PC-3 (cell line): ENCODE measurements around the gene ATP1B1. TPM values are rescaled to one million over a fixed set of nuclear protein-coding genes. Genes with fewer than 3 reads are reported as not detected.

Experiments used
- ATAC-seq: fragments of 200-7000 bp; cut with Tn5 transposase; 2 replicates; pipeline ENCODE4 v1.9.1; 2020; ENCODE audit warnings: mild to moderate bottlenecking, moderate library complexity
- BruUV-seq: library from RNA; stranded (reverse); fragments of 400-500 nt; replicated peaks from 2 replicates; lab custom pipeline; 2021; lab: Mats Ljungman, UMichigan
- CTCF ChIA-PET: fragments of 300-600 bp; sonication (Branson Sonifier 250); formaldehyde crosslinking; loops from one replicate; lab custom pipeline; 2022; ENCODE audit warnings: antibody characterized with exemption; lab: Charles Lee
- POLR2A ChIA-PET: fragments of 300-600 bp; sonication (Branson Sonifier 250); formaldehyde crosslinking; loops from one replicate; lab custom pipeline; 2022; ENCODE audit warnings: antibody characterized with exemption; ENCODE audit not compliant: unreplicated experiment; lab: Charles Lee
- DNase-seq: peaks from one replicate; pipeline ENCODE4 v3.0.0-alpha.2; 2015
- H2AFZ ChIP-seq: fragments of 300-600 bp; sonication (generic); 2 replicates; pipeline ENCODE4 v1.6.0; 2016; ENCODE audit warnings: antibody characterized with exemption, low read length
- H3F3A ChIP-seq: fragments of 300-600 bp; sonication (generic); one replicate; pipeline ENCODE4 v1.6.0; 2017; ENCODE audit warnings: antibody characterized with exemption, low read length, control low read depth, mild to moderate bottlenecking; ENCODE audit not compliant: unreplicated experiment
- H3K27ac ChIP-seq: fragments of 300-600 bp; sonication (generic); 2 replicates; pipeline ENCODE4 v1.5.1; 2016; ENCODE audit warnings: mild to moderate bottlenecking, low read length
- H3K27me3 ChIP-seq: fragments of 300-600 bp; sonication (generic); 2 replicates; pipeline ENCODE4 v1.6.1; 2016; ENCODE audit warnings: low read length, mixed read lengths
- H3K36me3 ChIP-seq: fragments of 300-600 bp; sonication (generic); 2 replicates; pipeline ENCODE4 v1.6.1; 2016; ENCODE audit warnings: low read depth, mixed run types, low read length, mixed read lengths
- H3K4me1 ChIP-seq: fragments of 300-600 bp; sonication (generic); 2 replicates; pipeline ENCODE4 v1.5.1; 2016; ENCODE audit warnings: low read length; ENCODE audit not compliant: insufficient read depth
- H3K4me2 ChIP-seq: fragments of 300-600 bp; sonication (generic); 2 replicates; pipeline ENCODE4 v1.6.0; 2016; ENCODE audit warnings: low read length
- H3K4me3 ChIP-seq: fragments of 300-600 bp; sonication (generic); 2 replicates; pipeline ENCODE4 v1.5.1; 2016; ENCODE audit warnings: mild to moderate bottlenecking, low read length, mixed read lengths
- H3K79me2 ChIP-seq: fragments of 300-600 bp; sonication (generic); 2 replicates; pipeline ENCODE4 v1.6.1; 2017; ENCODE audit warnings: low read length, mixed read lengths
- H3K9ac ChIP-seq: fragments of 300-600 bp; sonication (generic); 2 replicates; pipeline ENCODE4 v1.6.0; 2016; ENCODE audit warnings: mild to moderate bottlenecking, low read length
- H3K9me2 ChIP-seq: fragments of 300-600 bp; sonication (generic); replicated peaks from 2 replicates; pipeline ENCODE4 v1.6.1; 2016; ENCODE audit warnings: mixed run types, low read length, mixed read lengths
- H3K9me3 ChIP-seq: fragments of 300-600 bp; sonication (generic); 2 replicates; pipeline ENCODE4 v1.6.1; 2016; ENCODE audit warnings: low read length, mixed read lengths
- H4K20me1 ChIP-seq: fragments of 300-600 bp; sonication (generic); 2 replicates; pipeline ENCODE4 v1.6.1; 2016; ENCODE audit warnings: low read length, mixed read lengths
- EZH2 ChIP-seq: fragments of 300-600 bp; sonication (generic); IDR thresholded peaks from one replicate; pipeline ENCODE4 v1.6.1; 2017; ENCODE audit warnings: antibody characterized with exemption, mild to moderate bottlenecking, low read length; ENCODE audit not compliant: unreplicated experiment
- EZH2phosphoT487 ChIP-seq: fragments of 300-600 bp; sonication (generic); IDR thresholded peaks from 2 replicates; pipeline ENCODE4 v1.6.1; 2018; ENCODE audit warnings: mild to moderate bottlenecking, antibody characterized with exemption, low read length, borderline replicate concordance
- intact Hi-C: fragments of 100-400 bp; cut with micrococcal nuclease; formaldehyde crosslinking; loops from 2 replicates; pipeline ENCODE4 v1.9.0; 2023
- total RNA-seq: library from RNA; depleted of rRNA; stranded (reverse); fragments of >200 nt; gene quantifications from 2 replicates; pipeline ENCODE4 v1.2.3, GENCODE V29; 2014
- TF ChIP-seq, protein P1 (sequence below): fragments of 300-600 bp; sonication (generic); conservative IDR thresholded peaks from 2 replicates; pipeline ENCODE4 v1.5.1; 2017; ENCODE audit warnings: antibody characterized with exemption, low read depth, mild to moderate bottlenecking, low read length

The ATP1B1 gene
- total RNA-seq, 1 experiment from 2014 or later, result 68.7 TPM

DNA sequence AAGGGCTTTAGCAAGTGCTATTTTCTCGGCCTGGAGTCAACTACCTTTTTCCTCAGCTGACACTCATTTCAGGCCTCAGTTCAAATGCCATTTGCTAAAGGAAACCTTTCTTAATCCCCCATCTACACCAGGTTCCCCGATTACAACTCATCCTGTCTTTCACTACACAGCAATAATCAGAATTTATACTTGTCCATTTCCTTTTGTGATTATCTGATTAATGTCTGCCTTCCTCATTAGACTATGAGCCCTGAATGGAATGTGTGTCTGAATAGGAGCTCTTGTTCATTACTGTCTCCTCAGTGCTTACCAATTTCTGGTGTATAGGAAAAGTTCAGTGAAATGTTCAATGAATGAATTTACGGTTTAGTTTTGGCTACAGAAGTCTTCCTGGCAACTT is 36.9 kb downstream of the ATP1B1 start:
- H3K27me3 ChIP-seq, result no peaks in the 10 kb centered on the region
- TF ChIP-seq EZH2, result no peak
- no peak for TF ChIP-seq EZH2phosphoT487
- TF ChIP-seq, protein P1, sequence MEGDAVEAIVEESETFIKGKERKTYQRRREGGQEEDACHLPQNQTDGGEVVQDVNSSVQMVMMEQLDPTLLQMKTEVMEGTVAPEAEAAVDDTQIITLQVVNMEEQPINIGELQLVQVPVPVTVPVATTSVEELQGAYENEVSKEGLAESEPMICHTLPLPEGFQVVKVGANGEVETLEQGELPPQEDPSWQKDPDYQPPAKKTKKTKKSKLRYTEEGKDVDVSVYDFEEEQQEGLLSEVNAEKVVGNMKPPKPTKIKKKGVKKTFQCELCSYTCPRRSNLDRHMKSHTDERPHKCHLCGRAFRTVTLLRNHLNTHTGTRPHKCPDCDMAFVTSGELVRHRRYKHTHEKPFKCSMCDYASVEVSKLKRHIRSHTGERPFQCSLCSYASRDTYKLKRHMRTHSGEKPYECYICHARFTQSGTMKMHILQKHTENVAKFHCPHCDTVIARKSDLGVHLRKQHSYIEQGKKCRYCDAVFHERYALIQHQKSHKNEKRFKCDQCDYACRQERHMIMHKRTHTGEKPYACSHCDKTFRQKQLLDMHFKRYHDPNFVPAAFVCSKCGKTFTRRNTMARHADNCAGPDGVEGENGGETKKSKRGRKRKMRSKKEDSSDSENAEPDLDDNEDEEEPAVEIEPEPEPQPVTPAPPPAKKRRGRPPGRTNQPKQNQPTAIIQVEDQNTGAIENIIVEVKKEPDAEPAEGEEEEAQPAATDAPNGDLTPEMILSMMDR, result no peak
- H3K4me3 ChIP-seq, result no peak overlapping the region
- H4K20me1 ChIP-seq, result no peaks in the 10 kb centered on the region
- no peak overlapping the region for H2AFZ ChIP-seq
- intact Hi-C loops, result no loop called here
- H3K9ac ChIP-seq, result no peak overlapping the region
- no peak for ATAC-seq
- DNase-seq, result no peak
- H3K9me3 ChIP-seq, result no peaks in the 10 kb centered on the region
- H3K4me2 ChIP-seq, result no peak overlapping the region
- POLR2A ChIA-PET, result no interaction called here
- CTCF ChIA-PET, result interaction anchor here (0.9 kb wide), 1 partner anchor 704 kb away, joined by 4 read pairs; no protein-coding TSS in a partner anchor
- no TSS peak for BruUV-seq
- H3K79me2 ChIP-seq, result no peaks in the 10 kb centered on the region
- no peaks in the 10 kb centered on the region for H3K9me2 ChIP-seq
- no peaks in the 10 kb centered on the region for H3F3A ChIP-seq
- no peak overlapping the region for H3K27ac ChIP-seq
- no peaks in the 10 kb centered on the region for H3K36me3 ChIP-seq
- peaks cover 2% of the 10 kb centered on the region; the same call in 1 of the 2 replicates for H3K4me1 ChIP-seq

- intact Hi-C loops, result no loop called here
- Histone ChIP-seq H3K36me3 (no peaks in the 10 kb centered on the region), H3K4me1 (peaks cover 4% of the 10 kb centered on the region; the same call in 1 of the 2 replicates), H3K27me3 (no peaks in the 10 kb centered on the region), H3K9ac (no peak overlapping the region), H3K4me3 (no peak overlapping the region), H3K27ac (no peak overlapping the region), H3K9me3 (no peaks in the 10 kb centered on the region), H3K4me2 (no peak overlapping the region), H3F3A (no peaks in the 10 kb centered on the region), H3K79me2 (no peaks in the 10 kb centered on the region), H2AFZ (no peak overlapping the region), H4K20me1 (no peaks in the 10 kb centered on the region), H3K9me2 (no peaks in the 10 kb centered on the region)
- ChIA-PET CTCF (interaction anchor here (0.9 kb wide), 1 partner anchor 705 kb away, joined by 4 read pairs; no protein-coding TSS in a partner anchor), POLR2A (no interaction called here)
- no peak for TF ChIP-seq EZH2
- TF ChIP-seq, protein P1, result no peak
- TF ChIP-seq EZH2phosphoT487, result no peak
- BruUV-seq, result no TSS peak
- DNase-seq (no peak), ATAC-seq (no peak)
Measured at GRCh38 chr1:169143984-169144383, 37.5 kb downstream of the ATP1B1 start.

GRCh38 chr1:169144941-169145626 is 38.6 kb downstream of the ATP1B1 start:
- Histone ChIP-seq H3K4me1 (peaks cover 4% of the 10 kb centered on the region; the same call in 1 of the 2 replicates), H3K4me2 (no peak overlapping the region), H3K79me2 (no peaks in the 10 kb centered on the region), H3F3A (no peaks in the 10 kb centered on the region), H4K20me1 (no peaks in the 10 kb centered on the region), H3K9ac (no peak overlapping the region), H3K9me3 (no peaks in the 10 kb centered on the region), H2AFZ (no peak overlapping the region), H3K27me3 (no peaks in the 10 kb centered on the region), H3K27ac (no peak overlapping the region), H3K36me3 (no peaks in the 10 kb centered on the region), H3K9me2 (no peaks in the 10 kb centered on the region), H3K4me3 (no peak overlapping the region)
- BruUV-seq, result no TSS peak
- DNase-seq (no peak), ATAC-seq (no peak)
- TF ChIP-seq EZH2phosphoT487 (no peak), EZH2 (no peak)
- TF ChIP-seq, protein P1, result no peak
- ChIA-PET POLR2A (no interaction called here), CTCF (no interaction called here)
- intact Hi-C loops, result no loop called here
